Right atrium auricular region (tissue), 2 donors: ENCODE results near the gene NOS1. TPM values are rescaled to one million over a fixed set of nuclear protein-coding genes. Genes with fewer than 3 reads are reported as not detected.

Experiments
- DNase-seq: peaks from one replicate; pipeline ENCODE4 v3.0.0-alpha.2; 2019; ENCODE audit warnings: low spot score
- H3K27ac ChIP-seq, 2 donors: fragments of 200-600 bp; sonication (generic); 1 replicate in 1 of 2; 2 replicates in 1 of 2; pipeline ENCODE4 v1.5.1; 2016 to 2019
- H3K27me3 ChIP-seq, 2 donors: fragments of 200-600 bp; sonication (generic); one replicate each; pipeline versions ENCODE4 v1.5.1 to v1.6.0; 2017 to 2019
- H3K36me3 ChIP-seq: fragments of 200-600 bp; sonication (generic); one replicate; pipeline ENCODE4 v1.5.1; 2016
- H3K4me1 ChIP-seq, 2 donors: fragments of 200-600 bp; sonication (generic); one replicate each; pipeline versions ENCODE4 v1.5.1 to v1.6.0; 2017 to 2019
- H3K4me3 ChIP-seq, 2 donors: fragments of 200-600 bp; sonication (generic); 1 replicate in 1 of 2; 2 replicates in 1 of 2; pipeline ENCODE4 v1.5.1; 2017 to 2019; ENCODE audit warnings: mild to moderate bottlenecking in 1 of 2, moderate library complexity in 1 of 2
- H3K9me3 ChIP-seq, 2 donors: fragments of 200-600 bp; sonication (generic); one replicate each; pipeline ENCODE4 v1.5.1; 2019
- total RNA-seq, 2 donors: library from RNA; depleted of rRNA; stranded (reverse); fragments of >200 nt; gene quantifications; one replicate each; pipeline ENCODE4 v1.1.0, GENCODE V29; 2016
- TF ChIP-seq, protein P1 (sequence below), 2 donors: fragments of 200-600 bp; sonication (generic); IDR thresholded peaks; one replicate each; pipeline ENCODE4 v1.5.1; 2019; ENCODE audit warnings: antibody characterized with exemption in 2 of 2

NOS1 gene
- total RNA-seq, 2 donors from 2014 or later, result 0.04 to 0.67 TPM

DNA sequence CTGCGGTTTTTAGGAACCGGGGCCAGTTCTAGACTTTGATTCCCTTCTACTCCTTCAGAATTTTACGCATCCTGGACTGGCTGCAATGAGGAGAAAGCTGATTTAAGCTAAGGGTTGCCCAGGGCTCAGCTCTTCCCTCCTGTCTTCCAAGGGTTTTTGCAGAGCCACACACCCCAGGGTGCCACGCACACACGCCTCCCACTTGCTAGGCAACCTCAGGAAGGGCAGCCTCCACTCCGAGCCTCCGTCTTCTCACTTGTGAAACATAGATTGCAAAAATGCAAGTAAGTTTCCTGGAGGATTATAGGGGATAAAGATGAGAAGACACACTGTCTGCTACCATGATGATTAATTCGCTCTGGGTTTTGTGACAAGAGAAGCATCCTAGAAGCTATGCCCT is 31.7 kb downstream of the NOS1 start:
- H3K27me3 ChIP-seq, result no peaks in the 10 kb centered on the region
- TF ChIP-seq, protein P1, sequence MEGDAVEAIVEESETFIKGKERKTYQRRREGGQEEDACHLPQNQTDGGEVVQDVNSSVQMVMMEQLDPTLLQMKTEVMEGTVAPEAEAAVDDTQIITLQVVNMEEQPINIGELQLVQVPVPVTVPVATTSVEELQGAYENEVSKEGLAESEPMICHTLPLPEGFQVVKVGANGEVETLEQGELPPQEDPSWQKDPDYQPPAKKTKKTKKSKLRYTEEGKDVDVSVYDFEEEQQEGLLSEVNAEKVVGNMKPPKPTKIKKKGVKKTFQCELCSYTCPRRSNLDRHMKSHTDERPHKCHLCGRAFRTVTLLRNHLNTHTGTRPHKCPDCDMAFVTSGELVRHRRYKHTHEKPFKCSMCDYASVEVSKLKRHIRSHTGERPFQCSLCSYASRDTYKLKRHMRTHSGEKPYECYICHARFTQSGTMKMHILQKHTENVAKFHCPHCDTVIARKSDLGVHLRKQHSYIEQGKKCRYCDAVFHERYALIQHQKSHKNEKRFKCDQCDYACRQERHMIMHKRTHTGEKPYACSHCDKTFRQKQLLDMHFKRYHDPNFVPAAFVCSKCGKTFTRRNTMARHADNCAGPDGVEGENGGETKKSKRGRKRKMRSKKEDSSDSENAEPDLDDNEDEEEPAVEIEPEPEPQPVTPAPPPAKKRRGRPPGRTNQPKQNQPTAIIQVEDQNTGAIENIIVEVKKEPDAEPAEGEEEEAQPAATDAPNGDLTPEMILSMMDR (IDR thresholded peaks at IDR 0.05), result no peak

DNA sequence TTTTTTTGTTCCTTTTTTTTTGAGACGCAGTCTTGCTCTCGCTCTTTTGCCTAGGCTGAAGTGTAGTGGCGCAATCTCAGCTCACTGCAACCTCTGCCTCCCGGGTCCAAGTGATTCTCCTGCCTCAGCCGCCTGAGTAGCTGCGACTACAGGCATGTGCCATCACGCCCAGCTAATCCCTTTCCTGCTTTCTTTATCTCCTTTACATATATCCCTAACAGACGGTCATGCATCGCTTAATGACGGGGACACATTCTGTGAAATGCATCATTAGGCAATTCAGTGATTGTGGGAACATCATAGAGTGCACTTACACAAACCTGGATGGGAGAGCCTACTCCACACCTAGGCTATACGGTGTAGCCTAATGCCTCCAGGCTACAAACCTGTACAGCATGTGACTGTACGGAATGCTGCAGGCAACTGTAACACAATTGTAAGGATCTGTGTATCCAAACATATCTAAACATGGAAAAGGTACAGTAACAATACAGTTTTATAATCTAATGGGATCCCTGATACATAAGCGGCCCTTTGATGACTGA is 32.8 kb downstream of the NOS1 start:
- Histone ChIP-seq H3K36me3 (no peaks in the 10 kb centered on the region), H3K27ac (no peak overlapping the region), H3K4me1 (no peaks in the 10 kb centered on the region), H3K9me3 (no peaks in the 10 kb centered on the region), H3K27me3 (no peaks in the 10 kb centered on the region), H3K4me3 (no peak overlapping the region)
- TF ChIP-seq, protein P1 (IDR thresholded peaks at IDR 0.05), result no peak
- no peak for DNase-seq

More for the DNA sequence above, 31.7 kb downstream of the NOS1 start:
- no peak for DNase-seq
- Histone ChIP-seq H3K9me3 (no peaks in the 10 kb centered on the region), H3K36me3 (no peaks in the 10 kb centered on the region), H3K4me1 (no peaks in the 10 kb centered on the region), H3K27ac (no peak overlapping the region), H3K4me3 (no peak overlapping the region)

DNA sequence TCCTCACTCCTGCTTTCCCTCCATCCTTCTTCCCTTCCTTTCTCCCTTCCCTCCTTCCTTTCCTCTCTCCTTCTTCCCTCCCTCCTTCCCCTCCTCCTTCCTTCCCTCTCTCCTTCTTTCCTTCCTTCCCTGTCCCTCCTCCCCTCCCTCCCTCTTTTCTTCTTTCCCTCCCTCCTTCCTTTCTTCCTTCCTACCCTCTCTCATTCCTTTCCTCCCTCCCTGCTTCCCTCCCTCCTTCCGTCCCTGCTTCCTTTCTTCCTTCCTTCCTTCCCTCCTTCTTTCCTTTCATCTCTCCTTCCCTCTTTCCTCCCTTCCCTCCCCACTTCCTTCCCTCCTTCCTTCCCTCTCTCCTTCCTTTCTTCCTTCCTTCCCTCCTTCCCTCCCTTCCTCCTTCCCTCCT is 39.0 kb downstream of the NOS1 start:
- Histone ChIP-seq H3K4me3 (no peak overlapping the region), H3K36me3 (no peaks in the 10 kb centered on the region), H3K4me1 (no peaks in the 10 kb centered on the region), H3K27ac (no peak overlapping the region), H3K9me3 (no peaks in the 10 kb centered on the region), H3K27me3 (no peaks in the 10 kb centered on the region)
- TF ChIP-seq, protein P1 (IDR thresholded peaks at IDR 0.05), result no peak
- DNase-seq, result no peak

DNA sequence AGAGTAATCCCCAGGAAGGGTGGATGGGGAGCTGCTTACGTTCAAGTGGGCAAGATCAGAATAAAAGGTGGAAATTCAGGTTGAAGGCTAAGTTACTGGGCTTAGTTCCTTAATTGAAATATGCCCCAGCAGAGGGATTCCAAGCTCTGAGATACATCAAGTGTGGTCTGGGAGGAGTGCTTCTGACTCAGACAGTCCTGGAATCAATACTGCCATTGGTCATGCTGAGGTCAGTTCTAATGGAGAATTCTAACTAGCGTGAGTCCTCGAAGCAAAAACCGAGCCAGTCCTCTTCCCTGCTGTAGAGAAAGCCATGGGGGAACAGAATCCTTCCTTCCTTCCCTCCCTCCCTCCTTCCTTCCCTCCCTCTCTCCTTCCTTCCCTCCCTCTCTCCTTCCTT is 39.9 kb downstream of the NOS1 start:
- no peak for DNase-seq
- H3K4me3 ChIP-seq, result no peak overlapping the region
- TF ChIP-seq, protein P1 (IDR thresholded peaks at IDR 0.05), result no peak
- no peaks in the 10 kb centered on the region for H3K27me3 ChIP-seq
- H3K4me1 ChIP-seq, result no peaks in the 10 kb centered on the region
- H3K27ac ChIP-seq, result no peak overlapping the region
- no peaks in the 10 kb centered on the region for H3K36me3 ChIP-seq
- peaks cover 0 to 5% of the 10 kb centered on the region in 2 donors for H3K9me3 ChIP-seq

DNA sequence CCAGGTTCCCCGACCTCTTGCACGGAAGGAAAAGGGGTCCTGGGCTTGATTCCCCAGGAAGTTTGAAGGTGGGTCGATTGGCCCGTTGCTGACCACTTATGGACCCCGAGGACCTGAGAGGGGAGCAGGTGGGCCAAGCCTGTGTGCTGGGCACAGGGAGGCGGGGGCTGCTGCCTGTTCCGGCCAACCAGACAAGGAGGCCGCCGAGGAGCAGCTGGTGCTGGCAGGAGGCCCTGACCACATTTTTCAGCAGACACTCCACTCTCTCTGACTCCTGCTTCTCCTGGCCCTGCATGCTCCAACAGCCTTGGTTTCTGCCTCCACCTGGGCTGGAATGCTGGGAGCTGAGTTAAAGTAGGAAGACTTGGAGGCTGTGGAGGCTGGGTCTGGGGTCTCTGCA is 42.8 kb downstream of the NOS1 start:
- no peaks in the 10 kb centered on the region for H3K36me3 ChIP-seq
- H3K27ac ChIP-seq, result no peak overlapping the region
- no peaks in the 10 kb centered on the region for H3K4me1 ChIP-seq
- no peaks in the 10 kb centered on the region for H3K27me3 ChIP-seq
- H3K4me3 ChIP-seq, result no peak overlapping the region
- peaks cover 0 to 16% of the 10 kb centered on the region in 2 donors for H3K9me3 ChIP-seq
- DNase-seq, result no peak
- TF ChIP-seq, protein P1 (IDR thresholded peaks at IDR 0.05), result no peak

DNA sequence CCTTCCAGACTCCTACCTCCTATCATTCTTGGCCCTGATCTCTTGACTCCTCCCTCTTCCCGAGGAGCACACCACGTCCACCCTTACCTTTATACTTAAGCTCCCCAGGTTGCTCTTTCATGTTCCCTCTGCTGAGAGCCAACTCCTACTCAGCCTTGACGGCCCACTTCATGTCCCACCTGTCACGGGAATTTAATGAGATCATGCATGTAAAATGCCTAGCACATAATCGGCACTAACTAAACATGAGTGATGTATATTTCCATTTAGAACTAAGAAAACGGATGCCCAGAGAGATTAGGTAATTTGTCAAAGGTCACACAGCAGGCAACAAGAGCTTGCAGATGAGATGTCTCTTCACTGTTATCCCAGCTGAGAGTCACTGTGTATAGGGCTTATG is 45.1 kb downstream of the NOS1 start:
- TF ChIP-seq, protein P1 (IDR thresholded peaks at IDR 0.05), result no peak
- Histone ChIP-seq H3K36me3 (no peaks in the 10 kb centered on the region), H3K4me1 (no peaks in the 10 kb centered on the region), H3K27me3 (no peaks in the 10 kb centered on the region), H3K9me3 (peaks cover 0 to 16% of the 10 kb centered on the region in 2 donors), H3K4me3 (no peak overlapping the region), H3K27ac (no peak overlapping the region)
- DNase-seq, result no peak
